ENCODE measurements around the gene TBX4. TPM values are rescaled to one million over a fixed set of nuclear protein-coding genes. Genes with fewer than 3 reads are reported as not detected.

The TBX4 gene
- total and polyA plus RNA-seq, 4 donors, result not detected

DNA sequence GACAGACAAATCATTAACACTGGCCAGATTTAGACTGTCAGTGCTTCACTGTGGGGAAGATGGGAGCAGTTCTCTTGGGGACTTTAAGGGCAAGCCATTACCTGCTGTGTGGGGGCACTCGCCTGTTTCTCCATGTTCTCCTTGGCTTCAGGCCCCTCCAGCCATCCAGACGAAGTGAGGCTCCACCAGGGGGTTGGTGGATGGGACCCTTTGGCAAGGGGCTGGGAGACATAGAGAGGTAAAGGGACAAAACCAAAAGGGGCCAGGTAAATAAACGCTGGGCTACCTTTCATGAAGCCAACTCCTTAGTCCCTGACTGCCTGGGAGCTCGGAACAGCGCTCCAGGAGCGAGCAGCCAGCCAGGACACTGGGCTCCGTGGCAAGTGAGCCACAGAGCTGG, 14.0 kb downstream of the TBX4 start (continued):
- TF ChIP-seq, protein P1, sequence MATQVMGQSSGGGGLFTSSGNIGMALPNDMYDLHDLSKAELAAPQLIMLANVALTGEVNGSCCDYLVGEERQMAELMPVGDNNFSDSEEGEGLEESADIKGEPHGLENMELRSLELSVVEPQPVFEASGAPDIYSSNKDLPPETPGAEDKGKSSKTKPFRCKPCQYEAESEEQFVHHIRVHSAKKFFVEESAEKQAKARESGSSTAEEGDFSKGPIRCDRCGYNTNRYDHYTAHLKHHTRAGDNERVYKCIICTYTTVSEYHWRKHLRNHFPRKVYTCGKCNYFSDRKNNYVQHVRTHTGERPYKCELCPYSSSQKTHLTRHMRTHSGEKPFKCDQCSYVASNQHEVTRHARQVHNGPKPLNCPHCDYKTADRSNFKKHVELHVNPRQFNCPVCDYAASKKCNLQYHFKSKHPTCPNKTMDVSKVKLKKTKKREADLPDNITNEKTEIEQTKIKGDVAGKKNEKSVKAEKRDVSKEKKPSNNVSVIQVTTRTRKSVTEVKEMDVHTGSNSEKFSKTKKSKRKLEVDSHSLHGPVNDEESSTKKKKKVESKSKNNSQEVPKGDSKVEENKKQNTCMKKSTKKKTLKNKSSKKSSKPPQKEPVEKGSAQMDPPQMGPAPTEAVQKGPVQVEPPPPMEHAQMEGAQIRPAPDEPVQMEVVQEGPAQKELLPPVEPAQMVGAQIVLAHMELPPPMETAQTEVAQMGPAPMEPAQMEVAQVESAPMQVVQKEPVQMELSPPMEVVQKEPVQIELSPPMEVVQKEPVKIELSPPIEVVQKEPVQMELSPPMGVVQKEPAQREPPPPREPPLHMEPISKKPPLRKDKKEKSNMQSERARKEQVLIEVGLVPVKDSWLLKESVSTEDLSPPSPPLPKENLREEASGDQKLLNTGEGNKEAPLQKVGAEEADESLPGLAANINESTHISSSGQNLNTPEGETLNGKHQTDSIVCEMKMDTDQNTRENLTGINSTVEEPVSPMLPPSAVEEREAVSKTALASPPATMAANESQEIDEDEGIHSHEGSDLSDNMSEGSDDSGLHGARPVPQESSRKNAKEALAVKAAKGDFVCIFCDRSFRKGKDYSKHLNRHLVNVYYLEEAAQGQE (IDR thresholded peaks at IDR 0.05), result no peak
- TF ChIP-seq, protein P2, sequence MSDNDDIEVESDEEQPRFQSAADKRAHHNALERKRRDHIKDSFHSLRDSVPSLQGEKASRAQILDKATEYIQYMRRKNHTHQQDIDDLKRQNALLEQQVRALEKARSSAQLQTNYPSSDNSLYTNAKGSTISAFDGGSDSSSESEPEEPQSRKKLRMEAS (IDR thresholded peaks at IDR 0.05), result no peak
- TF ChIP-seq GABPA (IDR thresholded peaks at IDR 0.05 in 1 of 2, conservative IDR thresholded peaks at IDR 0.05 in 1 of 2), result no peak
- no peak for TF ChIP-seq TAF1 (conservative IDR thresholded peaks at IDR 0.05)
- no peak for TF ChIP-seq FOXA1 (IDR thresholded peaks at IDR 0.05)

DNA sequence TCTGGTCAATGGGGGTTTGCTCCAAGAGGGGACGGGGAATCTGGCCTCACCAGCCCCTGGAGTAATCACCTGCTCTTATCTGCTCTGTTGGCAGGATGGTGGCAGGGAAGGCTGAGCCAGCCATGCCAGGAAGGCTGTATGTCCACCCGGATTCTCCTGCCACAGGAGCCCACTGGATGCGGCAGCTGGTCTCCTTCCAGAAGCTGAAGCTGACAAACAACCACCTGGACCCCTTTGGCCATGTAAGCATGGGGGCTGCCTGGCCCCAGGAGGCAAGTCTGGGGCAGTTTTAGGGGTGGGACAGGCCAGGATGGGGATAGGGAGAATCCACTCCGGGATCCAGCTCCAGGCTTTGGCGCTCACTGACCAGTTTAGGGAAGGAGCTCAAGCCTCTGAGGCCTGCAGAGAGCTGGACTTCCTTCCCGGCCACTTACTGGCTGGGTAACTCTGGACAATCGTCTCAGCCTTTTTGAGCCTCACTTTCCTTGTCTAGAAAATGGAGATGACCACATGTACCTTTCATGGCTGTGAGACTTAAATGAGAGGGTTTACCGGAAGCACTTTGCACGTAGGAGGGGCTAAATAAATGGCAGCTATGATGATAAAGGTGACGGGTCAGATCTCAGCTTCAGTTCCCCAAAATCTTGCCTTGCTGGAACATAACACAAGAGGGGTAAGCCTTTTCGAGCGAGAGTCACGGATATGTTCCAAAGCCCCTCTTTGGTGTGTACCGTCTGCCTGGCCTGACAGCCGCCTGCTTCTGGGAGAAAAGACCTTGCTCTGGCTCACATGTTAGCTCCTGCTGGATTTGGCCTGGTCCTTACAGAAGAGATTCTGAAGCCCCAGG, 15.4 kb downstream of the TBX4 start:
- no peak overlapping the region for H3K4me3 ChIP-seq (ENCODE audit: low read depth in 1 of 3, low read length in 3 of 3)
- no peak overlapping the region for H3K27ac ChIP-seq (ENCODE audit: low read depth in 1 of 2, low read length in 2 of 2)
- WGBS, result 64% methylated on average over 15 of the region's 15 CpGs
- no peaks in the 10 kb centered on the region for H3K9me3 ChIP-seq (ENCODE audit: control insufficient read depth in 4 of 4, low read length in 3 of 4)
- peaks cover 0 to 4% (median 1%) of the 10 kb centered on the region in 4 donors for H3K27me3 ChIP-seq (ENCODE audit: control insufficient read depth in 4 of 4, insufficient read depth in 4 of 4, low read length in 3 of 4)
- DNase-seq (ENCODE audit: low spot score), result no peak
- no peaks in the 10 kb centered on the region for H3K36me3 ChIP-seq (ENCODE audit: control insufficient read depth in 4 of 4, insufficient read depth in 3 of 4, low read depth in 1 of 4, low read length in 3 of 4)
- TF ChIP-seq RXRA (IDR thresholded peaks at IDR 0.05) (no peak), HNF4G (IDR thresholded peaks at IDR 0.05) (no peak), YY1 (IDR thresholded peaks at IDR 0.05) (no peak), FOXA1 (IDR thresholded peaks at IDR 0.05) (no peak), FOXA2 (IDR thresholded peaks at IDR 0.05) (no peak), JUND (IDR thresholded peaks at IDR 0.05) (no peak), RAD21 (IDR thresholded peaks at IDR 0.05) (no peak), GABPA (IDR thresholded peaks at IDR 0.05 in 1 of 2, conservative IDR thresholded peaks at IDR 0.05 in 1 of 2) (no peak), HNF4A (conservative IDR thresholded peaks at IDR 0.05) (no peak), EGR1 (IDR thresholded peaks at IDR 0.05; ENCODE audit: low read depth in 2 of 2) (no peak), NR2F2 (IDR thresholded peaks at IDR 0.05) (no peak)
- TF ChIP-seq, protein P3, sequence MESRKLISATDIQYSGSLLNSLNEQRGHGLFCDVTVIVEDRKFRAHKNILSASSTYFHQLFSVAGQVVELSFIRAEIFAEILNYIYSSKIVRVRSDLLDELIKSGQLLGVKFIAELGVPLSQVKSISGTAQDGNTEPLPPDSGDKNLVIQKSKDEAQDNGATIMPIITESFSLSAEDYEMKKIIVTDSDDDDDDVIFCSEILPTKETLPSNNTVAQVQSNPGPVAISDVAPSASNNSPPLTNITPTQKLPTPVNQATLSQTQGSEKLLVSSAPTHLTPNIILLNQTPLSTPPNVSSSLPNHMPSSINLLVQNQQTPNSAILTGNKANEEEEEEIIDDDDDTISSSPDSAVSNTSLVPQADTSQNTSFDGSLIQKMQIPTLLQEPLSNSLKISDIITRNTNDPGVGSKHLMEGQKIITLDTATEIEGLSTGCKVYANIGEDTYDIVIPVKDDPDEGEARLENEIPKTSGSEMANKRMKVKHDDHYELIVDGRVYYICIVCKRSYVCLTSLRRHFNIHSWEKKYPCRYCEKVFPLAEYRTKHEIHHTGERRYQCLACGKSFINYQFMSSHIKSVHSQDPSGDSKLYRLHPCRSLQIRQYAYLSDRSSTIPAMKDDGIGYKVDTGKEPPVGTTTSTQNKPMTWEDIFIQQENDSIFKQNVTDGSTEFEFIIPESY (IDR thresholded peaks at IDR 0.05), result no peak
- TF ChIP-seq, protein P4, sequence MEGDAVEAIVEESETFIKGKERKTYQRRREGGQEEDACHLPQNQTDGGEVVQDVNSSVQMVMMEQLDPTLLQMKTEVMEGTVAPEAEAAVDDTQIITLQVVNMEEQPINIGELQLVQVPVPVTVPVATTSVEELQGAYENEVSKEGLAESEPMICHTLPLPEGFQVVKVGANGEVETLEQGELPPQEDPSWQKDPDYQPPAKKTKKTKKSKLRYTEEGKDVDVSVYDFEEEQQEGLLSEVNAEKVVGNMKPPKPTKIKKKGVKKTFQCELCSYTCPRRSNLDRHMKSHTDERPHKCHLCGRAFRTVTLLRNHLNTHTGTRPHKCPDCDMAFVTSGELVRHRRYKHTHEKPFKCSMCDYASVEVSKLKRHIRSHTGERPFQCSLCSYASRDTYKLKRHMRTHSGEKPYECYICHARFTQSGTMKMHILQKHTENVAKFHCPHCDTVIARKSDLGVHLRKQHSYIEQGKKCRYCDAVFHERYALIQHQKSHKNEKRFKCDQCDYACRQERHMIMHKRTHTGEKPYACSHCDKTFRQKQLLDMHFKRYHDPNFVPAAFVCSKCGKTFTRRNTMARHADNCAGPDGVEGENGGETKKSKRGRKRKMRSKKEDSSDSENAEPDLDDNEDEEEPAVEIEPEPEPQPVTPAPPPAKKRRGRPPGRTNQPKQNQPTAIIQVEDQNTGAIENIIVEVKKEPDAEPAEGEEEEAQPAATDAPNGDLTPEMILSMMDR (IDR thresholded peaks at IDR 0.05; ENCODE audit: low read depth, low read length, missing input control), result no peak
- TF ChIP-seq, protein P5, sequence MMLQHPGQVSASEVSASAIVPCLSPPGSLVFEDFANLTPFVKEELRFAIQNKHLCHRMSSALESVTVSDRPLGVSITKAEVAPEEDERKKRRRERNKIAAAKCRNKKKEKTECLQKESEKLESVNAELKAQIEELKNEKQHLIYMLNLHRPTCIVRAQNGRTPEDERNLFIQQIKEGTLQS (IDR thresholded peaks at IDR 0.05), result no peak
- TF ChIP-seq, protein P1 (IDR thresholded peaks at IDR 0.05), result no peak
- H3K9ac ChIP-seq (ENCODE audit: low read depth in 1 of 2, low read length in 2 of 2), result no peak overlapping the region
- H3K4me1 ChIP-seq (ENCODE audit: control insufficient read depth in 4 of 4, insufficient read depth in 4 of 4, low read length in 3 of 4), result no peaks in the 10 kb centered on the region

All from liver (tissue), 9 donors.